Parathyroid adenoma (tissue), 2 donors: ENCODE measurements around the gene B3GNT5.
"Not testable (repeated sequence)": the region's sequence is repeated elsewhere in the genome, so short reads cannot be mapped to it uniquely, and the experiment has no call there.

Experiments
- H2AFZ ChIP-seq: fragments of 300-600 bp; sonication (generic); one replicate; pipeline ENCODE4 v1.7.0; 2017; ENCODE audit warnings: antibody characterized with exemption, mild to moderate bottlenecking
- H3K27ac ChIP-seq: fragments of 300-600 bp; sonication (generic); one replicate; pipeline ENCODE4 v1.7.0; 2017
- H3K27me3 ChIP-seq: fragments of 300-600 bp; sonication (generic); one replicate; pipeline ENCODE4 v1.7.0; 2017; ENCODE audit warnings: low read length; ENCODE audit not compliant: control insufficient read depth, insufficient read depth
- H3K36me3 ChIP-seq: fragments of 300-600 bp; sonication (generic); one replicate; pipeline ENCODE4 v1.7.0; 2017; ENCODE audit warnings: low read length; ENCODE audit not compliant: control insufficient read depth, insufficient read depth
- H3K4me1 ChIP-seq: fragments of 300-600 bp; sonication (generic); one replicate; pipeline ENCODE4 v1.7.0; 2017; ENCODE audit warnings: control low read depth
- H3K4me2 ChIP-seq: fragments of 300-600 bp; sonication (generic); one replicate; pipeline ENCODE4 v1.7.0; 2017; ENCODE audit warnings: low read length
- H3K4me3 ChIP-seq: fragments of 300-600 bp; sonication (generic); one replicate; pipeline ENCODE4 v1.7.0; 2017; ENCODE audit warnings: low read depth, low read length
- H3K79me2 ChIP-seq: fragments of 300-600 bp; sonication (generic); one replicate; pipeline ENCODE4 v1.7.0; 2017; ENCODE audit warnings: control low read depth
- H3K9ac ChIP-seq: fragments of 300-600 bp; sonication (generic); one replicate; pipeline ENCODE4 v1.7.0; 2017; ENCODE audit warnings: mild to moderate bottlenecking
- H3K9me3 ChIP-seq: fragments of 300-600 bp; sonication (generic); one replicate; pipeline ENCODE4 v1.7.0; 2017; ENCODE audit warnings: low read length; ENCODE audit not compliant: control insufficient read depth
- CTCF ChIP-seq: fragments of 300-600 bp; sonication (generic); IDR thresholded peaks from one replicate; pipeline ENCODE4 v1.7.0; 2017; ENCODE audit warnings: antibody characterized with exemption, mild to moderate bottlenecking
- donor health status: primary hyperparathyroidism.

B3GNT5 gene

GRCh38 chr3:183226333-183226890 lies 26.6 kb upstream of the B3GNT5 start:
- Histone ChIP-seq H3K4me2 (no peak overlapping the region), H3K27me3 (no peaks in the 10 kb centered on the region), H2AFZ (no peak overlapping the region), H3K9me3 (no peaks in the 10 kb centered on the region), H3K4me1 (no peaks in the 10 kb centered on the region), H3K4me3 (no peak overlapping the region), H3K27ac (no peak overlapping the region), H3K36me3 (no peaks in the 10 kb centered on the region), H3K9ac (no peak overlapping the region), H3K79me2 (no peaks in the 10 kb centered on the region)
- no peak for TF ChIP-seq CTCF

DNA sequence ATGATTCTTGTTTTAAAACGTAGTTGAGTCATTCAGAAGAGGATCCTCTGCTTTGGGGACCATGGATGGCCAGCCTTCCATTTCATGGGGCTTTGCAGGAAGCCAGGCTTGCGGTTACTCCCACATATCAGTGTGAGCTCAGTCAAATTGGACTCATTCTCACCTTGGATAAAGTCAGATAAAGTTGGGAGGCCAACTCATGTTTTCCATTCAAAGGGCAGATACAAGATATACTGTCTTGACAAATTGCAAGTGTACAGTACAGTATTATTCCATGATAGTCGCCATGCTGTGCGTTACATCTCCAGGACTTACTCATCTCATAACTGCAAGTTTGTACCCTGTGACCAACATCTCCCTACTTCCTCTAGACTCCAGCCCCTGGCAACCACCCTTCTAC lies 25.5 kb upstream of the B3GNT5 start:
- Histone ChIP-seq H2AFZ (no peak overlapping the region), H3K27me3 (no peaks in the 10 kb centered on the region), H3K9ac (no peak overlapping the region), H3K27ac (no peak overlapping the region), H3K4me2 (no peak overlapping the region), H3K79me2 (no peaks in the 10 kb centered on the region), H3K9me3 (no peaks in the 10 kb centered on the region), H3K36me3 (no peaks in the 10 kb centered on the region), H3K4me3 (no peak overlapping the region), H3K4me1 (no peaks in the 10 kb centered on the region)
- TF ChIP-seq CTCF, result no peak

DNA sequence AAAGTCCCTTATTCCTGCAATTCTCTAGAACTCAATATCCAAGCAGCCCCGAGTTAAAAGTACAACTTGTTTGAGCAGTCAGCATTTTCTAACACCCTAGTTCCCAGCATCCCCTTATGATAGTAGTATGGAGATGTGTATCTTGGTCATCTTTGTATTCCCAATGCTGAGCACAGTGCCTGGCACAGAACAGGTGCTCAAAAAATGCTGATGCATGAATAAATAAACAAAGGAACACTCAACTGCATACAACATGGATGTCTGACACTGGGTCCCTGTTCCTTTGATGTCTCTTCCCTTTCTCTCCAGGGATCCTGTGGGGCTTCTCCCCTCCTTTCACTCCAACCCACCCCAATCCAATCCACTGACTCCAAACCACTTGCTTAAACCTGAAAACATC lies 23.9 kb upstream of the B3GNT5 start:
- no peak for TF ChIP-seq CTCF

GRCh38 chr3:183230251-183230650 lies 22.8 kb upstream of the B3GNT5 start:
- H3K27me3 ChIP-seq, H3K27ac ChIP-seq, H2AFZ ChIP-seq, H3K9me3 ChIP-seq, H3K36me3 ChIP-seq, H3K4me3 ChIP-seq, H3K79me2 ChIP-seq, H3K4me1 ChIP-seq, H3K9ac ChIP-seq, H3K4me2 ChIP-seq: not testable (repeated sequence)

More for the DNA sequence above, 23.9 kb upstream of the B3GNT5 start:
- no peaks in the 10 kb centered on the region for H3K36me3 ChIP-seq
- H3K9me3 ChIP-seq, result no peaks in the 10 kb centered on the region
- no peaks in the 10 kb centered on the region for H3K79me2 ChIP-seq
- H3K4me2 ChIP-seq, result no peak overlapping the region
- H3K4me3 ChIP-seq, result no peak overlapping the region
- no peak overlapping the region for H3K9ac ChIP-seq
- no peaks in the 10 kb centered on the region for H3K27me3 ChIP-seq
- H2AFZ ChIP-seq, result no peak overlapping the region
- H3K27ac ChIP-seq, result no peak overlapping the region
- no peaks in the 10 kb centered on the region for H3K4me1 ChIP-seq

DNA sequence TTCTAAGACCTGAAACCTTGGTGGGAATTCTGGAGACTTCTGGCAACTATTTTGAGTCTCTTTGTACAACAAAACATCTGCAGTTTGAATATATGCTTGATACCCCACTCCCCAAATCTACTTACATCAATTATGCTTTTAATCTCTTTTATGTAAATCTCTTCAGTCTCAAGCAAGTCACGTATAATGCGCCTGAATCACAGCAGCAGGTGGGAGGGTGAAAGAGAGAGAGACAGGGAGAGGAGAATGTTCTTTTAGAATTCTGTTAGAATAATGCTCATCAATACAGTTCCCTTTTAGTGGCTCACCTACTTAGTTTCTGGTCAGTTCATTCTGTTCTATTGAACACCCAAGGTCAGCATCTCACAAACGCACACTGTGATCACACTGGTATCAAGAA lies 22.2 kb upstream of the B3GNT5 start:
- Histone ChIP-seq H3K9me3 (no peaks in the 10 kb centered on the region), H3K4me2 (no peak overlapping the region), H2AFZ (no peak overlapping the region), H3K4me3 (no peak overlapping the region), H3K4me1 (no peaks in the 10 kb centered on the region), H3K27me3 (no peaks in the 10 kb centered on the region), H3K27ac (no peak overlapping the region), H3K9ac (no peak overlapping the region), H3K79me2 (no peaks in the 10 kb centered on the region), H3K36me3 (no peaks in the 10 kb centered on the region)
- TF ChIP-seq CTCF, result no peak
